Amygdala (tissue), 56 donors: ENCODE data around the gene TMEM131.

Source experiments
- DNase-seq, 56 donors: peaks; one replicate each; lab custom pipeline; 2025; lab: John Stamatoyannopoulos, UW

TMEM131 gene

DNA sequence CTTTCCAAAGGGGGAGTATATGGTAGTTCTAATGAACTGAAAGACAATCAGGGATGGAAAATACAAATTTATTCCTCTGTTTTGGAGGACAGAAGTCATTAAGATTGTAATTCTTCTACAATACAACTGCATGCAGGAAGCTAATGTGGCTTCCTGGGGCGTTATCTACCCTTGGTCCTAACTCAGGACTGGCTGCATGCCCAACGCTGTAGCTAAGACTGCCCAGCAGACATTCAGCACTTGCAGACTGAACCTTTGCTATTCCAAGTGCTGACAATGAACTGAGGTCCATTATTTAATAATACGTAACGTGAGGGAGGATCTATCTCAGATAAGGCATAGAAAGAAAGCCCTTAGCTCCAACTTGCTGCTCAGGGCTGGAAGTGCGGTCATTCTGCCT is 229.2 kb downstream of the TMEM131 start:
- DNase-seq, result no peak

DNA sequence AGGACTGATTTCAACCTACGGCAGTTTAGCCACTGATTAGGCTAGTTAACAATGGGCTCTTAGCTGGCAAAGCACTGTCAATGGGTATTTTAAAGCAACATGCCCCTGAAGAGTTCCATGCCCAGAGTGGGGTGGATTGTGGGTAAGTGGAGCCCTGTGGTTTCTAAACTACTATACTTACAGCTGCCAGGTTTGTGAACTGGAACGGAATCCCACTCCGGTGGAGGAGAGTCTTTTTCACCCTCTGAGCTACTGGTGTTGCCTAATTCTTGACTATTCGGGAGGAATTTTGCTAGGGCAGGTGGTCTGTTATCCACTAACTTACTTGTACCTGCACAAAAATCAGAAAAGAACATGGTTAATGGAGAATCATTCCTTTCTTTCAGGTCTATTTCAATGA is 229.8 kb downstream of the TMEM131 start:
- no peak for DNase-seq

DNA sequence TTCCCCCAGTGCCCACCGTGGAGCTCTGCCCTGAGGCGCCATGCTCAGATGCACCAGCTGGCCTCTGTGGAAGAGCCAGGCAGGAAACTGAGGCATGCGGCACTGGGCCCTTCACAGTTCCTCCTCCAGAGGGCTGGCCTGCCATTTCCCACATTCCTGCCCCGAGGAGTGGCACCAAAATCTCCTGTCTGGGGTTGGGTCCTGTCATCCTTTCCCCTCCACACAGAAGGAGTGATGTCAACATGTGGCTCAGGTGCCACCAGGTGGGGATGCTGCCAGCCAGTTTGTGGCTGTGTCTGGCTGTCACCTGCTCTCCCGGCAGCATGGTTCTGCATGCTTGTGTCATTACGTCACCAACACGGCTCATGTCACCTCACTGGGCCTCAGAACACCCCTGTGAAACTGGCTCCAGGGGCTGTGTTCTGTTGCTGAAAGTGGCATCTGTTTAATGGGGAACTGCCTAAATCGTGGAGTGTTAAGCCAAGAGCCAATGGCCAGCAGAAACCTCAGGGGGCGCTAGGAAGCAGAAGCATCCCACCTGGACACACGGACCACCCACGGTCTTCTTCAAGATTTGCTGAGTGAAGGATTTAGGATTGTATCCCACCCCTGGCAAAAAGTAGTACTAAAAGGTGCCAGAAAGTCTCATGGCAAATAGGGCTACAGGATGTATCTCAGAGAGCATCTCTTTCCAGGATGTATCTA is 231.0 kb downstream of the TMEM131 start:
- no peak for DNase-seq

DNA sequence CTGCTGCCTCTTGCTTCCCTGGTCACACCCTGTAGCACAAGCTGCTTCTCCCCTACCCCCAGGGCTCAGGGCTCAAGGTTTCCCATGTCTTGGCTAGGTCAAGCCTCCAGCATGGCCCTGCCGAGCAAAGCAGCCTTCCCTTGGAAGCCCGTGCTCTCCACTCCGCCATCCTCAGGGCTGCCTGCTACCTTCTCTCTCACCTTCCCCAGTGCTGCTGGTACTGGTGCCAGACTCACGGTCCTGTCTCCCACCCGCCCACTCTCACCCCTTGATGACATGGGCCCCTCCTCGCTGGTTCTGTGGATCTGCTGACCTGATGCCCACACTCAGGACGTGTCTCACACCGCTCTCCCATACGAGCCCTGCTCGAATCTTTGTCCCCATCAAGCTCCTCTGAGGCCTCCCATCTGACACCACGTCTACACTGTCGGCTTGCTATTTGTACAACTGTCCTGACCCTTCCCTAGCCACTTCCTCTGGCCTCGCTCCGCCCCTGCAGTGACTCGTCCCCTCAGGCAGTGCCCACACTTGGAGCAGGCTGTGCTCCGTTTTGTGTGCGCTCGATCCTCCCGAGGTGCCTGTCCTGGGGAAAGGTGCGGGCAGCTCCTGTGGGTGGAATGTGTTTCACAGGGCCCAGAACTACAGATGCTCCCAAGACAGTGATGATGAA is 232.4 kb downstream of the TMEM131 start:
- no peak for DNase-seq

DNA sequence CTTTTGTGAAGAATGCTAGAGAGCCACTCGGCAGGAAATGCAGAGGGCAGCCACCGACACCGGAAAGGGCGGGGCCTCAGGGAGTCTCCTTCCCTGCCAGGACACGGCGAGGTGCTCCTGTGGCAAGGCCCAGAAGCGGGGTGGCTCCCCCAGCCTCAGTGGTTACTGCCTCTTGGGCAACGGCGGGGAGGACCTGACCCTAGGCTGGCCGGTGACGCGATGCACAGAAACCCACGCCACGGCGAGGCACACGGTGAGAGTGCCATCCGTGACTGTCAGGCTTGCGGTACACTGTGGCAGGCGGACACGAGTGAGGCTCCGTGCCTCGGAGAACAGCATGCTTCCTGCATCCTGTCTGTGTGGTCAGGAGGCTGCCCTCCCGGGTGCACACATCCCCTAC is 234.6 kb downstream of the TMEM131 start:
- DNase-seq, result no peak

DNA sequence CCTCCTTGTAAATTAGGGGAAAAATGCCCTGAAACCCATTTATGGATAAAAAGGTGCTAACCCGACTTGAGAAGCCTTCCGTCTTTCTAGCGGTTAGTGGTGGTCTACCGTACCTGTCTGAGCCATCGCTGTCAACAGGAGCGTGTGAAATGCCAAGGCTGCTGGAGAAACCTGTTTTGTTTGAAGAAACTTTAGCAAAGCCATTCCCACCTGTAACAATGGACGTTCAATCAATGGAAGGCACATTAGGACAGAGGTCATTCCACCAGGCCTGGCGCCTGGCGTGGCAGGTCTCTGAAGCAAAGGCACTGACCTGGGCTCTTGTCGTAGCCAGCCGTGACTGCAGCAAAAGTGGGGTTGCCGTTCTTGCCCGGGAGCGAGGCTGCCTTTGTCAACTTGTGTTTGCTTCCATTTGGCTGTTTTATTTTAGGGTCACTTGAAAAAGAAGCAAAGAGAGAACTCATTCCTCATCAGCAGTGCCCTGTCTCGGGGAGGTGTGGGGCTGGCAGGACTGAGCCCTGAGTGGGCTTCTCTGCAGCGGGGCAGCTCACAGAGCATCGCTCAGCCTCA is 235.2 kb downstream of the TMEM131 start:
- DNase-seq, result no peak

DNA sequence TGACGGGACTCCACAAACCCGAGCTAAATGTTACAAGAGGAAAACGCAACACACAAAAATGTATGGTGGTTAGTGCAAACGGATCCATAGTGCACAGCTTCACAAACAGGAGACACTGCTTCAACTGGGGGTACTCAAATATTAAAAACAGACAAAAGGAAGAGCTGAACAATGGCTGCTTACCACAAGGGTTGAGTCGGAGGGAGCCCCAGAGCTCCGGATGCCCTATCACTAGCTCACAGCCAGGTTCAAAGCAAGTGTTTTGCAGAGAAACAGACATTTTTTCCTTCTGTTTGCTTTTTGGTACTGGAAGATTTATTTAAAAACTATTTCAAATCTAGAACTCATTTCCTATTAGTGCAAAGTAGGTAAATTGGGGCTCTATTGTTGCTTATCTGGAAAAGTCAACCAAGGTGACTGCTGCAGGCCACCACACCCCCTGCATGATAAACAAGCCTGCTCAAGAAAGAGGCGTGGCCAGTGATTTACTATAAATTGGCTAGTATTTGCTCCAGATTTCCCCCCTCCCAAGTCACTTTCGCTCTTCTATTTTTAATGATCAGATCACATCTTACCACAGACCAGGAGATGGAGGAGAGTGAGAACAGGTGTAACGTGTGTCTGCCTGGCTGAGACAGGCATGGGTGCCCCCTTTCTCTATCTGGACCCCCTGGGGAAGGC is 235.9 kb downstream of the TMEM131 start:
- no peak for DNase-seq

DNA sequence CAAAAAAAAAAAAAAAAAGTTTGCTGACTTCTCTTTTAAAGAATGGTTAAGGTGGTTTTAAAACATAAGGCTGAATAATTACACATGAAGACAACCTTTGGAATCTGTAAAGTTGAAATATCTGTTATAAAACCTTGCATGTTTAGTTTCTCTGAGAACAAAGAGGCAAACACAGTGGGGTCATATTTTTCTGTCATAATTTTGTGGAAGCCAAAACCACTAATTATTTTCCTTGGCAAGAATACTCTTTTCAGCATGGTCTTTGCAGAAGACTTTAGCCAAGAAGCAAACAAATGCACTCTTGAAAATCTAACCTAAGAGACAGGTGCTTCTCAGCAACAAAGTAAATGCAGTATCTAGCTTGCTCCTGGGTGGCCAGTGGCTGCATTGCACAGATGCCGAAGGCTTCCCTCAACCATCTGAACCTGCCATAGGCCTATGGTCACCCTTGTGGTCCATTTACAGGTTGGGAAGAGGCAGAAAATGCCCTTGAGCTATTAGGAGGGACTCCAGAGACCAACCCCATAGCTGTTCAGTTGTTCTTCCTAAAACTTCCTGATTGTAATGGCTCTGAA is 237.5 kb downstream of the TMEM131 start:
- no peak for DNase-seq

DNA sequence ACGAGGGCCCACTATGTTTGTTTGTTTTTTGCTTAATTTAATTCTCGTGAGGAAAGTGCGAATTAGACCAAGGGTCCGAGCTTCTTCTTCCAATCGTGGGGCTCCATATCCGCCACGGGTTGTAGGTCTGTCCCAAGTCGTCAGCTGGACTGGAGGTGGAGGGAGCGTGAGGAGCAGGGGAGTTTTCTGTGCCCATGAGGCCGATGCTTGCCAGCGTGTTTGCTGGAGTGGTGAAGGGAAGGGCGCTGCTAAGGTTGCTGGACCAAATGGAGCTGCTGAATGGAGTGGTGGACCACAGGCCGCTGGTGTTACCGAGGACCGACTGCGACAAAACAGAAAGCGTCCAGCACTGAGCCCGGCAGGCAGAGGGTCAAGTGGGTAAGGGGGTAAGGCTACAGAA is 238.7 kb downstream of the TMEM131 start:
- DNase-seq, result no peak

DNA sequence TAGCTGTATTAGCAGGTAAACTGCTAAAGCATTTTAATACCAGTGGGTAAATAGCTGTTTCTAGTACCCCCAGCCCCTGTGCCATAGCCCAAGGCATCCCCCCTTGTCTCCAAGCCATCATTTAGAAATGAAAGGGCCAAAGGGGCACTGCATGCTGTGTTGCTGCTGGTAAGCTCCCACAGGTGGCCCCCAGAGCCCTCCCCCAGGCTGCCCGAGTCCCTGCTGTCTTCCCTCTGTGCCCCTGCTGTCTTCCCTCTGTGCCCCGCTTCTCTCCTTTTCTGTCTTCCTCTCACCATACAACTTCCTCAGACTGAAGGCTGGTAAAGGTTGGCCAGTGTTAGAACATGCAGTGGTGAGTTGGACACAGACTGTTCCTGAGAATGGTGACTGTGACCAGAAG is 240.3 kb downstream of the TMEM131 start:
- no peak for DNase-seq

DNA sequence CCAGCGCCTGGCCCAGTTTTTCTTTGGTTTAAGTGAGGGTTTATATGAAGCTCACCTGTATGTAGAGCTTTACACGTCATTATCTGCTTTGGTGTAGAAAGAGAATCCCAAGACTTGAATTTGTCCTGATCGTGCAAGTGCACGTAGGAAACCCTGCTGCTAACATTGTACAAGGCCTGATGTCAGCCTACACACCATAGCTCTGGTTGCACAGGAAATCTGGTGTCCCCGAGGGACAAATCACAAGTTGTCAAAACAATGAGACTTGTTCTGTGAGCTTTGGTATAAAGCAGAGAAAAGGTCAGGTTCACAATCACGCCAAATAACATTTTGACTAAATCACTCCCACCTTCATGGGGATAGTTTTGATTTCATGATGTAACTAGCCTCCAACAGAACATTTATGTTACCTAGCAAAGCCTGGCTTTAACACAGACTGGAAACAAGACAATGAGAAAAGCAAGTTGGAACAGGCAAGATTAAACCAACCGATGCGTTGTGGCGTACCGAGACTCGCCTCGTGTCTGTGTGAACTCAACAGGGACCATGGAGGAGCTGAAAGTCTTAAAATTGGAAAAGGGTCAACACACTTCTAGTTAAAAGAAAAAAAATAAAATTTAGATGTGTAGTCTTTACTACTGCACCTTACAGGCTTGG is 240.9 kb downstream of the TMEM131 start:
- DNase-seq, result no peak

DNA sequence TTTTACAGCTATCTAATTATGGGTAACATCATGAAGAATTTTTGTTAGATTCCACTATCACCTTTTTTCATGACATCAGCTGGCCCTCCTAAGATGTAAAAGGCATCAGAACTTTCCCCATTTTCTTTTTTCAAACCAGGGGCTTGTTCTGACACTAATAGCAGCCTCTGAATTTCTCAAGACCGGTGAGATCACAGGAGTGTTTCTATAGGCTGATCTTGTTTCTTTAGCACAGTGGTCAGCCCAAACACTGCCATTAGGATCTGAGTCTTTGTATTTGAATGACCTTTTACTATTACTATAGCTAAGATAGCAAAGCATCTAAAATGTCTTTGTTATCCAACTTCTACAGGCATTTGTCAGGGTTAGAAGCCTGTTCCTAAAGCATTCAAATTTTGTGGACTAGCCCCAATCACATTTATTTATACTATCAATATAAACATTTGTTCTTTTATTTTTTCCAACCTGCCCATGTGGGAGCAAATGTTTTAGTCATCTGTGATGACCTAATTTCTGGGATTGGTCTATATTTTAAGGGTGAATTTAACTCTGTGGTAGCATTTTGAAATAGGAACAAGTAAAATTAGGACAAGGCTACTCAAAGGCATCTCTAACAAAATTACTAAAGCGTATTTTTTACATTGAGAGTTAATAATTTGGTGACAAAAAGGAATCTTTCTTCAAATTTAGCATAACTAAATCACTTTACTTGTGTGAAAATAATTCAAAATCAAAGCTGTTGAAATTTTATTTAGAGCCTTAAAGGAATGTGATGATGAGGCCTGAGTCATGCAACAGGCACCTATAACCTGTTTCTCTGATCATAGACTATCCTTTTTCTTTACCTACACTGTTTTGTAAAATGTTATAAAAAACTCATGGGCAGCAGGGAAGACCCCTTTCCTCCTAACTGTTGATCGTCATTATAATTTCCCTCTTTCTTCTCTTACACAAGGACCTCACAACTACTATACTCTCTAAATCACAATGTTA is 243.1 kb downstream of the TMEM131 start:
- DNase-seq, result no peak

DNA sequence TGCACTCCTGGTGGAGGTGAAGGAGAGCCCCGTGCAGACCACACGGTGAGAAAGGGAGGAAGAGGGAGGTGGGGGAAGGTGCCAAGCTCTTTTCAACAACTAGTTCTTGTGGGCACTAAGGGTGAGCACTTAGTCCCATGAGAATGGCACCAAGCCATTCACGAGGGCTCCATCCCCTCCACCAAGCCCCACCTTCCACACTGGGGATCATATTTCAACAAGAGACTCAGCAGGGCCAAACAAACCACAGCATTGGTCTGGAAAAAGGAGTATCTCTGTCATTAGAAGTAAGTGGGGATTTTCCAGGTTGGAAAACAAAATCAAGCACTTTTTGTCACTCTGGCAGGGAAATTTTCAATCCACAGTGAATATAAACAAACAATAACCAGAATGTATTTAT is 244.0 kb downstream of the TMEM131 start:
- DNase-seq, result no peak

DNA sequence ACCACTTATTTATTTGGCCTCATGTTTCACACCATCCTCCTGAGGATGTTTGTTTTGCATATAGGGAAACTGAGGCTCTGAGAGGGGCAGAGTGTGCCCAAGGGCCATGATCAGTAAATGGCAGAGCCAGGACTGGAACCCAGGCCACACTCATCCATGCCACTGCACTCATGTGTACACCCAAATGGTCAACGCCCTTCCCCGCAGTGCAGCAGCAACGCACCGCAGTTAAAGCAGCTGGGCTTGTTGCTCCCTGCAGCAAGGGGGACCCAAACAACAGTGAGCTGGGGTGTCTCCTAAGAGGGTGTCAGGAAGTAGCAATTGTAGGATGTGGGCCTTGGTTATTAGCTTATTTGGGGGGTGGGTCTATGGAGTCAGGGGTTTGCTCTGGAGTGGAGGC is 245.7 kb downstream of the TMEM131 start:
- DNase-seq, result no peak

DNA sequence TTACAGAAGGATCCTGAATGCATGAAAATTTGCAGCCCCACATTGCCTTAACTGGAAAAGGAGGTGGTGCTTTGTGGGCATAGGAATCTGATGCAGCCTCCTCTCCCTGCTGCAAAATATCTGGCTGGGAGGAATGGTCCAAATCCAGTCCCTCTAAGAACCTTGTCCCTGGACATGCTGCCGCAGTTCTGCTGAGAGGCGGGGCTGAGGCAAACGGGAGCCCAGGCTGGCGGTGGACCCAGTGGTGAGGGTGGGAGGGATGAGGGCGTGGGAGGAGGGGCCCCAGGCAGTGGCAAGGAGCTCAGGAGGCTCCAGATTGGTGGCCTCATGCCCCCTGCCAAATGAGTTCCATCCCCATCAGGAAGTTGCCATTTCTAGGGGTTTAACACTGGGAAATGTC is 246.2 kb downstream of the TMEM131 start:
- no peak for DNase-seq

DNA sequence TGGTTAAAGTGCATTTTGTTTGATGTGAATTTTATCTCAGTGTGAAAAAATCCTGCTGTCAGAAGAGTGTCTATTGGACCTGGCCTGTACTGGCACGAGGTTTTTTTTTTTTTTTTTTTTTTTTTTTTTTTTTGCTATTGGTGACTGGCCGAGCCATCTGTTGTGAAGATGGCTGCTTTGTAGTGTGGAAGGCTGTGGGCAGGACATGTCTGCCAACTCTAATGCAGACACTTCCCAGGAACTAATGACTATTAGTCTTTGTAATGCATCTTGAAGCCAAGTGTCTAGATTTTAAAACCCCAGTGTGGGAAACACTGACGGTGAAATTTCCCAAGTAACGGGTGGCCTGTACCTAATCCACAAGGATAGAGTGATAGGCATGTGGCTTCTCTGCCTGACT is 248.0 kb downstream of the TMEM131 start:
- no peak for DNase-seq

DNA sequence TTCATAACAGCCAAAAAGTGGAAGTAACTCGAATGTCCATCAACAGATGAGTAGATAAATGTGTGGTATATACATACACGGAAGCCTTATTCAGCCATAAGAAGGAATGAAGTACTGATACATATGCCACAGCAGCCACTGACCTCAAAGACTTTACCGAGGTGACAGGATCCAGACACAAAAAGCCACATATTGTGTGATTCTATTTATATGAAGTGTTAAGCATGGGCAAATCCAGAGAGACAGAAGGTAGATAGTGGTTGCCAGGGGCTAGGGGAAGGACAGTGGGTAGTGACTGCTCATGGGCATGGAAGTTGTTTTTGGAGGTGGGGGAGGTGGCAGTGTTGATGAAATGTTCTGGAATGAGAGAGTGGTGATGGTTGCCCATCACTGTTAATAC is 248.5 kb downstream of the TMEM131 start:
- DNase-seq, result no peak

DNA sequence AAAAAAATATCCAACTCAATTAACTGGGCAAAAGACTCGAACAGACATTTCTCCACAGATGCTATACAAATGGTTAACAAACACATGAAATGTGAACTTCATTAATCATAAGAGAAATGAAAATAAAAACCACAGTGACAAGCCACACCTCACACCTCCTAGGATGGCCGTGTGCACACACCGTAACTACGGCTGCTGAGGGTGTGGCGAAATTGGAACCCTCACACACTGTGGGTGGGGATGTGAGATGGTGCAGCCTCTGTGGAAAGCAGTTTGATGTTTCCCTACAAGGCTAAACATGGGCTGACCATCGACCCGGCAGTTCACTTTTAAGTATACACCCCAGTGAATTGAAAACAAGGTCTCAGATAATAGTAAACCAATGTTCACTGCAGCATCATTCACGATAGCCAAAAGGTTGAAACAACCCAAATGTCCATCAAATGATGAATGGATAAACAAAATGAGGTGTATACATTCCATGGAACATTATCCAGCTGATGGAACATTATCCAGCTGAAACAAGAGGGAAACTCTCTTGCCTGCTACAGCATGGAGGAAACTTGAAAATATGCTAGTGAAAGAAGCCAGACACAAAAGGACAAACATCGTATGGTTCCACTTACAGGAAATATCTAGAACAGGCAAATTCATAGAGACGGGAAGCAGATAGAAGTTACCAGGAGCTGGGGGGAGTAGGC is 250.1 kb downstream of the TMEM131 start:
- no peak for DNase-seq

DNA sequence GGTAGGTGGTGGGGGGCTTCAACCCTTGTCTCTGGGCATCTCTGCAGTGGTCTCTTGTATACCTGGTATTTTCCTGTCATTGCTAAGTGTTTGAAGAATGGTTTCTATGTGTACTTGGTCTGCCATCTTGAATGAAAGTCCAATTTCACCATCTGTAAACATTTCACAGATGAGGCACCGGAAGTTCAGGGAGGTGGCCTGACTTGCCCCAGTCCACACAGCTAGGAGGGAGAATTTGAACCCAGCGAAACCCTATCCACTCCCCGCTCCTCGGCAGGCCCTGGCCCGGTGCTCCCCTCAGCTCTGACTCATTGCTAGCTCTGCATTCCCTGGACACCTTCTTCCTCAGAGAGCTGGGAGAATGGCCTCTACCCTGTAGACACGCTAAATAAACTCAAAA is 251.8 kb downstream of the TMEM131 start:
- DNase-seq, result no peak
